Activated T-helper 17 cell treated with anti-CD3 and anti-CD28 coated beads, Interleukin-2, amount 50 U/mL, for 72 hours (primary cell): ENCODE results near the gene OBSCN. TPM values are rescaled to one million over a fixed set of nuclear protein-coding genes. Genes with fewer than 3 reads are reported as not detected.

ENCODE experiments used
- ATAC-seq: fragments of 150-1000 bp; cut with Tn5 transposase; replicated peaks from 2 replicates; pipeline ENCODE4 v1.10.0; 2021; ENCODE audit warnings: mild to moderate bottlenecking, moderate library complexity
- H3K27ac Mint-ChIP-seq: one replicate; pipeline ENCODE4 v1.8.0; 2022; ENCODE audit warnings: mixed read lengths
- H3K27me3 Mint-ChIP-seq: one replicate; pipeline ENCODE4 v1.8.0; 2022; ENCODE audit warnings: mixed read lengths
- H3K36me3 Mint-ChIP-seq: one replicate; pipeline ENCODE4 v1.8.0; 2022; ENCODE audit warnings: low read depth, mild to moderate bottlenecking, mixed read lengths
- H3K4me1 Mint-ChIP-seq: one replicate; pipeline ENCODE4 v1.8.0; 2022; ENCODE audit warnings: mixed read lengths
- H3K4me3 Mint-ChIP-seq: one replicate; pipeline ENCODE4 v1.8.0; 2022; ENCODE audit warnings: mild to moderate bottlenecking, mixed read lengths
- H3K9me3 Mint-ChIP-seq: one replicate; pipeline ENCODE4 v1.8.0; 2022; ENCODE audit warnings: mixed read lengths
- total RNA-seq, 2 donors: library from RNA; stranded (reverse); gene quantifications; one replicate each; pipeline ENCODE4 v1.2.3, GENCODE V29; 2022

OBSCN gene
- total RNA-seq, 2 donors from 2014 or later = 10.8 to 60.0 TPM

GRCh38 chr1:228350179-228350742, 142.4 kb downstream of the OBSCN start:
- Mint-ChIP-seq H3K4me1 (no peaks in the 10 kb centered on the region), H3K27ac (peak overlapping the region; percentile 14), H3K9me3 (no peaks in the 10 kb centered on the region), H3K4me3 (no peak overlapping the region), H3K36me3 (no peaks in the 10 kb centered on the region), H3K27me3 (no peaks in the 10 kb centered on the region)
- ATAC-seq = no peak

- H3K4me3 Mint-ChIP-seq = no peak overlapping the region
- H3K36me3 Mint-ChIP-seq = no peaks in the 10 kb centered on the region
- ATAC-seq = no peak
- H3K4me1 Mint-ChIP-seq = no peaks in the 10 kb centered on the region
- H3K27ac Mint-ChIP-seq = peak overlapping the region; percentile 14
- H3K27me3 Mint-ChIP-seq = no peaks in the 10 kb centered on the region
- H3K9me3 Mint-ChIP-seq = no peaks in the 10 kb centered on the region
Measured at GRCh38 chr1:228350831-228351781, 143.3 kb downstream of the OBSCN start.

GRCh38 chr1:228351850-228352249, 144.0 kb downstream of the OBSCN start:
- Mint-ChIP-seq H3K27ac (no peak overlapping the region), H3K27me3 (no peaks in the 10 kb centered on the region)
- no peak for ATAC-seq

GRCh38 chr1:228352677-228353481, 145.0 kb downstream of the OBSCN start:
- H3K27ac Mint-ChIP-seq = no peak overlapping the region
- ATAC-seq = no peak
- H3K4me1 Mint-ChIP-seq = no peaks in the 10 kb centered on the region
- no peaks in the 10 kb centered on the region for H3K36me3 Mint-ChIP-seq
- H3K4me3 Mint-ChIP-seq = no peak overlapping the region
- no peaks in the 10 kb centered on the region for H3K9me3 Mint-ChIP-seq
- H3K27me3 Mint-ChIP-seq = no peaks in the 10 kb centered on the region

More at GRCh38 chr1:228351850-228352249, 144.0 kb downstream of the OBSCN start:
- no peak overlapping the region for H3K4me3 Mint-ChIP-seq
- no peaks in the 10 kb centered on the region for H3K36me3 Mint-ChIP-seq
- no peaks in the 10 kb centered on the region for H3K4me1 Mint-ChIP-seq
- H3K9me3 Mint-ChIP-seq = no peaks in the 10 kb centered on the region

DNA sequence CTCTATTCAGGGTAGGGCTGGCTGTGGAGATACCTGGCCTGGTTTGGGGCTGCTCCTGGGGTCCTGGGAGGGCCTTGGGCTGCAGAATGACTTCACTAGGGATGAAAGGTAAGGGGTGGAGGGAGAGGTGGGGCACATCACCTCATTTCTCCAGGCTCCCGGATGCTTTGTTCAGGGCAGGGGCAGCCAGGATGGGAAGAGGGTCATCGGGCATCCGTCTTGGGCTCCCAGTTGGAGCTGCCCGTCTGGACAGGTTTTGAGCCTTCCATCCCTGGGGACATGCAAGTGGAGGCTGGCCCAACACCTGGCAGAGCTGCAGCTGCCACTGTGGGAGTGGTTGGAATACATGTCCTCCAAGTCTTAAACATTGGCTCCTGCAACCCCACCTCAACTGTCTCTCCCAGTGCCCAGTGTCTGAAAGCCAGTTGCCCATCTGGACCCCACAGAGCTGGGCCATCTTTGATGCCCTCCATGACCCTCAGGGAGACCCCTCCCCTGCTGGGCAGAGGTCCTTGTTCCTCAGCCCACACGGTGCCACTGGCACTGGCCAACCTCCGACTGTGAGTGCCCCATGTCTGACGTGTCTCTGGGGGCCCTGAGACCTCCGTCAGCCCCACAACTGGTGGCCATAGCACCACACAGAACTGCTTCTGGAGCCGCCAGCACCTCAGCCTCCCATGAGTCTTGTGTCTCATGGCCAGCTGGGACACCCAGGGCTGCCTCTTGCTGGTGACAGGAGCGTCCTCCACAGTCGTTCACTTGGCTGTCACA, 145.9 kb downstream of the OBSCN start:
- H3K27me3 Mint-ChIP-seq = no peaks in the 10 kb centered on the region
- no peak overlapping the region for H3K4me3 Mint-ChIP-seq
- ATAC-seq = no peak
- no peak overlapping the region for H3K27ac Mint-ChIP-seq
- no peaks in the 10 kb centered on the region for H3K4me1 Mint-ChIP-seq
- H3K36me3 Mint-ChIP-seq = no peaks in the 10 kb centered on the region
- no peaks in the 10 kb centered on the region for H3K9me3 Mint-ChIP-seq

- no peak for ATAC-seq
Measured at GRCh38 chr1:228354390-228355320, 146.8 kb downstream of the OBSCN start.

DNA sequence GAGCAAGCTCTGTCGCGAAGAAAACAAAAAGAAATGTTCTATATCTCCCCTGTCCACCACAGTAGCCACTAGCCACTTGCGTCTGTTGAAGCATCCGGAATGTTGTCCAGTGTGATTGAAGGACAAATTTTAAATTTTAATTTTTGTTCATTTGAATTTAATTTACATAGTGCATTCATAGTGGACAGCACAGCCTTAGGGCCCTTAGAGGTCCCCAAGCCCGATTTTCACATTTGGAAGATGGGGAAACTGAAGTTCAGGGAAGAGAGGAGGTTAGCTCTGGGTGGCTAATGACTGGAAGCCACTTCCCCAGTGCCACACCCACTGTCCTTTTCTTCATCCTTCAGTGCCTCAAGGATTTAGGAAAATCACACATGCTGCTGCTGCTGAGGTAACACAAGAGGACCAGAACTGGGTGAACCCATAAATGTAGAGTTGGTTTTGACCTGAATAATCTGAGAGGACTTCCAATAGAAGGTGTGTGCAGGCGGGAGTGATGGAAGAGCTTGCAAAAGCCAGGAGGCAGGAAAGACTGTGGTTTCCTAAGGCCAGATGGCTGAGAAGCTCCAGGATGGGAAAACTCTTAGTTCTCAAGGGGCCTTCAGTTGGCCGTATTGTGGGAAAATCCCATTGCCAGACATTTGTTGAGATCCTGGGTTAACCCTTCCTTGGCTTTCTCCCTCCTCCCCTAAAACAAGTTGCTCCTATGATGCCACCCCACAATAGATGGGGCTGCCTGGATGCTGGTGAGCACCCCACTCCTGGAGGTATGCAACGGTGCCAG, 149.2 kb downstream of the OBSCN start:
- no peaks in the 10 kb centered on the region for H3K36me3 Mint-ChIP-seq
- H3K4me3 Mint-ChIP-seq = no peak overlapping the region
- H3K9me3 Mint-ChIP-seq = no peaks in the 10 kb centered on the region
- peak overlapping the region; percentile 7 for H3K27ac Mint-ChIP-seq
- no peak for ATAC-seq
- no peaks in the 10 kb centered on the region for H3K27me3 Mint-ChIP-seq
- no peaks in the 10 kb centered on the region for H3K4me1 Mint-ChIP-seq

More at GRCh38 chr1:228354390-228355320, 146.8 kb downstream of the OBSCN start:
- Mint-ChIP-seq H3K36me3 (no peaks in the 10 kb centered on the region), H3K4me1 (no peaks in the 10 kb centered on the region), H3K27me3 (no peaks in the 10 kb centered on the region), H3K9me3 (no peaks in the 10 kb centered on the region), H3K4me3 (no peak overlapping the region), H3K27ac (no peak overlapping the region)

GRCh38 chr1:228358039-228358763, 150.4 kb downstream of the OBSCN start:
- Mint-ChIP-seq H3K27ac (peak overlapping the region; percentile 46), H3K4me1 (no peaks in the 10 kb centered on the region), H3K36me3 (no peaks in the 10 kb centered on the region), H3K9me3 (no peaks in the 10 kb centered on the region), H3K4me3 (no peak overlapping the region), H3K27me3 (no peaks in the 10 kb centered on the region)
- ATAC-seq = peak; percentile 84

DNA sequence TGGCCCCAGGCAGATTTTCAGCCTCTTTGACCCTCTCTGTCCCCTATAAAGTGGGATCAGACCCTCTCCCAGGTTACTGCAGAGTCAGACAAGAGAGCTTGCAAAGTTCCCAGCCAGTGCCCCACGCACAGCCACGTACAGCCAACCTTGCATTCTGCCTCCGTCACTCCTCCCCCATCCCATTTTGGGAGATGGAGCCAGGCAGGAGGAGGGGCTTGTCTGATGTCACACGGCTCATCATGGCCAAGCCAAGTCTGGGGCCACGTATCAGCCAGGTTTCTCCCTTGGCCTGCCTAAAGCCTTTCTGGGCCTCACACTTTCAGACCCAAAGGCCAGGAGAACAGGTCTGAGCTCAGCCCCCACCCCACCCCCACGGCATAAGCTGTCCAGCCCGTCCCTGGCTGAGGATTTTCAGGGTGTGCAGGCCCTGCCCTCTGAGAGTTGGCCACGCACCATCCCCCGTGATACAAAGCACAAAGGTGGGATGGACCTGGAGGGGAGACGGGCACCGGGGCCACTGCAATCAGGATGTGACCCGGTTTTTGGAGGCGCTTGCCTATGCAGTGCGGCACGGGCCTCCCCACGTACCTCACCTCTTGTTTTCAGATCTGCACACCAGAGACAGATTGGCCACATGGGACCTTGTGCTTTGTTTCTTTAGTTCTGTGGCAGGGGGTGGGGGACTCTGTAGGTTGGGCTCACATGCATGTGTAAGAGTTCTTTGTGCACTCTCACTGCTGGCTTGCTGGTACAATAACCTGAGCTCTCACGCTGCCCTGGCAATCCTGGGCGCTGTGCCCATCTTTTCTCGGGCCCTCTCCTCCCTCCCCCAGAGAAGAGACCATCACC, 151.1 kb downstream of the OBSCN start:
- no peaks in the 10 kb centered on the region for H3K4me1 Mint-ChIP-seq
- H3K36me3 Mint-ChIP-seq = no peaks in the 10 kb centered on the region
- peak overlapping the region; percentile 46 for H3K27ac Mint-ChIP-seq
- peak; percentile 10 for ATAC-seq
- no peak overlapping the region for H3K4me3 Mint-ChIP-seq
- H3K27me3 Mint-ChIP-seq = no peaks in the 10 kb centered on the region
- no peaks in the 10 kb centered on the region for H3K9me3 Mint-ChIP-seq

DNA sequence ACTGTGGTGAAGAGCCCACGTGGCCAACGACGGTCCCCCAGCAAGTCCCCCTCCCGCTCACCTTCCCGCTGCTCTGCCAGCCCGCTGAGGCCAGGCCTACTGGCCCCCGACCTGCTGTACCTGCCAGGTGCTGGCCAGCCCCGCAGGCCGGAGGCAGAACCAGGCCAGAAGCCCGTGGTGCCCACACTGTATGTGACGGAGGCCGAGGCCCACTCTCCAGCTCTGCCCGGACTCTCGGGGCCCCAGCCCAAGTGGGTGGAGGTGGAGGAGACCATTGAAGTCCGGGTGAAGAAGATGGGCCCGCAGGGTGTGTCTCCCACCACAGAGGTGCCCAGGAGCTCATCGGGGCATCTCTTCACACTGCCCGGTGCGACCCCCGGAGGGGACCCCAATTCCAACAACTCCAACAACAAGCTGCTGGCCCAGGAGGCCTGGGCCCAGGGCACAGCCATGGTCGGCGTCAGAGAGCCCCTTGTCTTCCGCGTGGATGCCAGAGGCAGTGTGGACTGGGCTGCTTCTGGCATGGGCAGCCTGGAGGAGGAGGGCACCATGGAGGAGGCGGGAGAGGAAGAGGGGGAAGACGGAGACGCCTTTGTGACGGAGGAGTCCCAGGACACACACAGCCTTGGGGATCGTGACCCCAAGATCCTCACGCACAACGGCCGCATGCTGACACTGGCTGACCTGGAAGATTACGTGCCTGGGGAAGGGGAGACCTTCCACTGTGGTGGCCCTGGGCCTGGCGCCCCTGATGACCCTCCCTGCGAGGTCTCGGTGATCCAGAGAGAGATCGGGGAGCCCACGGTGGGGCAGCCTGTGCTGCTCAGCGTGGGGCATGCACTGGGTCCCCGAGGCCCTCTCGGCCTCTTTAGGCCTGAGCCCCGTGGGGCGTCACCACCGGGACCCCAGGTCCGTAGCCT, 152.0 kb downstream of the OBSCN start:
- H3K36me3 Mint-ChIP-seq = no peaks in the 10 kb centered on the region
- no peak overlapping the region for H3K27ac Mint-ChIP-seq
- no peaks in the 10 kb centered on the region for H3K9me3 Mint-ChIP-seq
- H3K4me1 Mint-ChIP-seq = no peaks in the 10 kb centered on the region
- no peak overlapping the region for H3K4me3 Mint-ChIP-seq
- H3K27me3 Mint-ChIP-seq = no peaks in the 10 kb centered on the region
- ATAC-seq = no peak
